HG03095 (cell line): ENCODE results near the gene STAG2.

Experiments
- ATAC-seq: cut with Tn5 transposase; IDR thresholded peaks from one replicate; pipeline ENCODE4 v1.9.1; 2021; ENCODE audit warnings: moderate library complexity; ENCODE audit not compliant: unreplicated experiment

STAG2 gene

GRCh38 chrX:123973921-123974320 lies 12.4 kb downstream of the STAG2 start:
- no peak for ATAC-seq

- ATAC-seq: no peak
Measured at GRCh38 chrX:123975180-123975579, 13.7 kb downstream of the STAG2 start.

DNA sequence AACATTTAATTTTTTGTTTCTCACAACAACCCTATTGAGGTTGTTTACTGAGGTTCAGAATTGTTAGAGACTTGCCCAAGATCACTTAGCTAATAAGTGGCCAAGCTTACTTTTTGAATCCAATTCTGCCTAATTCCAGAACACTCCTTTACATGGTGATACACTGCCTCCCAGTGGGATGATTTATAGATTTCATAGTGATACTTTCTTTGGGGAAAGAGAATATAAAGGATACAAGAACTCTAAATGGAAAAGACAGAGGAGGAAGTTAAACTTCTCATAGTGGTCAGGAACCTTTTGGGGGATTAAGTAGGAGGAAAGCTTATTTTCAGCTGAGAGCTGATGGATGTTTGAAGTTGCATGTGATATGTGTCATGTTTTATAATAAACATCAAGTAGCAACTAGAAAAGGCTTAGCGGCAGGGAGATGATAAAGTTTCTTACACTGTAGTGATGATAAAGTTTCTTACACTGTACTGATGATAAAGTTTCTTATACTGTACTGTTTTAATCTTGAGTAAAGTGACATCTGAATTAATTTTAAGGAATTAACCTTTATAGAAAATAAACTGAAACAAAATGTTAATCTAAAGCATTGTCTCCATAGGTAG lies 15.3 kb downstream of the STAG2 start:
- no peak for ATAC-seq

GRCh38 chrX:123983240-123983639 lies 21.7 kb downstream of the STAG2 start:
- ATAC-seq: no peak

- no peak for ATAC-seq
Measured at GRCh38 chrX:123986377-123986776, 24.9 kb downstream of the STAG2 start.

GRCh38 chrX:123988423-123989111 lies 27.1 kb downstream of the STAG2 start:
- no peak for ATAC-seq

- no peak for ATAC-seq
Measured at GRCh38 chrX:123989235-123989634, 27.7 kb downstream of the STAG2 start.

DNA sequence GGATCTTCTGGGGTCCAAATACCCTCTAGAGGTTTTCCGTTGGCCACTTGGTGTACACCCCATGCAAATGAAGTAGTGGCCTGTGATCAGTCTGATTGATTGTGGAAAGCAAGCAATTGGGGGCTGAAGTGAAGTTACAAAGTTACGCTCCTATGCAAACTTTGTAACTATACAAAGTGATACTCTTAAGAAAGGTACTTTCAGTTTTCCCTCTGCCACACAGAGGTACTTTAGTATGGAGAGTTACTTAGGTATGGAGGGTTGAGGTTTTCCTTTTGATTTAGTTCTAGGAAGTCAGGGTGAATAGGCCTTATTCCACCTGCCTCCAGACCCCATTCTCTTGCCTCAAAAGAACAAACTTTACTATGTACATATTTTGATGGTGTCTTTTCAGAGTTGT lies 28.7 kb downstream of the STAG2 start:
- ATAC-seq: no peak

DNA sequence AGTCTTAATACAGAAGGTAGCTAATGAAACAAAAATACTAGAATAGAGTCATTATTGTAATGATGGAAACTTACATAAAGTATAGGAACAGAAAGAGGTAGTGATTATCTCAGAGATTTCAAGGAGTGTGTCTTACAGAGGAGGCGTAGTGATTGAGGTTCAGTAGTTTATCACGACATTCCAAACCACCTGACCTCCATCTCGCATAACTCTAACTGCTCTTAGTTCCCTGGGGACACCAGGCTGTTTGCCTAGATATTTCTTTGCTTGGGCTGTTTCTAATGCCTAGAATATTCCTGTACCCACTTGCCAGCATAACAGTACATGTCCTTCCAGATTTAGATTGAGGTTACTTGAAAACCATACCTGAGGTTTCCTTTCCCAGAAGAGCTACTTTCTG lies 29.1 kb downstream of the STAG2 start:
- ATAC-seq: no peak

GRCh38 chrX:123993326-123993725 lies 31.8 kb downstream of the STAG2 start:
- no peak for ATAC-seq

- no peak for ATAC-seq
Measured at GRCh38 chrX:123993904-123994635, 32.6 kb downstream of the STAG2 start.

GRCh38 chrX:123994730-123995129 lies 33.2 kb downstream of the STAG2 start:
- no peak for ATAC-seq

- no peak for ATAC-seq
Measured at GRCh38 chrX:124001581-124001980, 40.1 kb downstream of the STAG2 start.

DNA sequence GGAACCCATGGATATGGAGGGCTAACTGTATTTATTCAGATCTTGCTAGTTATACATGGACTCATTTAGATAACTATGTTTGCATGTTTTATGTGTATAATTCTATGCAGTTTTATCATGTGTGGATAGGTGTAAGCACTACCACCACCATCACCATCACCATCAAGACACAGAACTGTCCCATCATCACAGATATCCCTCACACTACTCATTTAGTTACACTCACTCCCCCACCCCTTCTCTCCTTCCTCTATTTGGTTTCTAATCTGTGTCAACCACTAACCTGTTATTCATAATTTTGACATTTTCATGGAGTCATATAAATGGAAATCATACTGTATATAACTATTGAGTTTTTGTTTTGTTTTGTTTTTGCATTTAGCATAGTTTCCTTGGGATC lies 43.7 kb downstream of the STAG2 start:
- no peak for ATAC-seq

- ATAC-seq: peak; percentile 56
Measured at GRCh38 chrX:124010157-124010556, 48.7 kb downstream of the STAG2 start.

- ATAC-seq: peak; percentile 2
Measured at GRCh38 chrX:124010566-124010965, 49.1 kb downstream of the STAG2 start.

- ATAC-seq: no peak
Measured at GRCh38 chrX:124015721-124016120, 54.2 kb downstream of the STAG2 start.

DNA sequence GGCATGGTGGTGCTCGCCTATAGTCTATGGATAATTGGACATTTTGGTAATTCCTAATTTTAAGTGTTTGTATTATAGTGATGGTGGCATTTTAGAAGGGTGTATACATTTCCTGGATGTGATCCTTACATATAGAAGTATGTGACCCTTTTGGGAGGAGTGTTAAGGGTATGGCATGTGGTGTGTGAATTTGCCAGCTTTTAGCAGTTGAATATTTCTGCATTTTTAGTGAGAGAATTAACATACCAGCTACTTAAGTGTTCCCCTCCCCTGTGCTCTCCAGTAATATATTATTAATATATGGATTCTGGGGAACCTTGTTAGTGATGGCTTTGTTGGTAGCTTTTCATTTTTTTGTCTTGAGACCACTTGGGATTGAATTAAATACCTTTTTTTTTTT lies 55.3 kb downstream of the STAG2 start:
- ATAC-seq: no peak

- ATAC-seq: no peak
Measured at GRCh38 chrX:124018023-124018422, 56.5 kb downstream of the STAG2 start.

DNA sequence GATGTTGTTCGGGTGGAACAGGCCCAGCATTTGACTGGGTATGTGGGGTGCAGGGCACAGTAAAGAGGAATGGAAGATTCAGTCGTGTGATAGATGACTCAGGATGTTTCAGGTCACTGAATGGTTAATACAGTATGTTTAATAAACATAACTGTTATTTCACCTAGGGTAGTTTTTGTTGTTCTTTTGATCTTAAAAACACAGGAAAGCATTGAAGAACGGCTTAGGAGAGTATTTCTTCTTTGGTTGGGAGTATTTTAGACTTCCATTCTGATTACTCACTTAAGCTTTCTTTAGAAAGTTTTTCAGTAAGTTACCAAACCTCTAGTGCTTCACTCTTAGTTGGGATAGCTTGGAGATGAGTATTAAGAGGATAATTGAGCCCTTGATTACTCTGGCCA lies 62.3 kb downstream of the STAG2 start:
- ATAC-seq: no peak

GRCh38 chrX:124026529-124026928 lies 65.0 kb downstream of the STAG2 start:
- ATAC-seq: no peak

DNA sequence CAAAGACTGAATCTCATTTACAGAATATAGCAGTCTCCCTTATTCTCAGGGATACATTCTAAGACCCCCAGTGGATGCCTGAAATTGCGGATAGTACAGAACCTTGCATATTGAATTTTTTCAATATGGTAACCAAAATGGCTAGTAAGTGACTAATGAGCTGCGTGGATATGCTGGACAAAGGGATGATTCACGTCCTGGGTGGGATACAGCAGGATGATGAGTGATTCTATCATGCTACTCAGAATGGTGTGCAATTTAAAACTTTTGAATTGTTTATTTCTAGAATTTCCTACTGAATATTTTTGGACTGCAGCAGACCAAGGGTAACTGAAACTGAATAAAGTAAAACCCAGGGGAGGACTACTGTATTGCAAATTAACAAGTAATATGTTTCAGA lies 66.7 kb downstream of the STAG2 start:
- no peak for ATAC-seq
